ENCODE data around the gene MEN1. TPM values are rescaled to one million over a fixed set of nuclear protein-coding genes. Genes with fewer than 3 reads are reported as not detected.

Gene MEN1
- total RNA-seq, 3 donors from 2014 or later = 11.4 to 19.0 (median 14.8) TPM

DNA sequence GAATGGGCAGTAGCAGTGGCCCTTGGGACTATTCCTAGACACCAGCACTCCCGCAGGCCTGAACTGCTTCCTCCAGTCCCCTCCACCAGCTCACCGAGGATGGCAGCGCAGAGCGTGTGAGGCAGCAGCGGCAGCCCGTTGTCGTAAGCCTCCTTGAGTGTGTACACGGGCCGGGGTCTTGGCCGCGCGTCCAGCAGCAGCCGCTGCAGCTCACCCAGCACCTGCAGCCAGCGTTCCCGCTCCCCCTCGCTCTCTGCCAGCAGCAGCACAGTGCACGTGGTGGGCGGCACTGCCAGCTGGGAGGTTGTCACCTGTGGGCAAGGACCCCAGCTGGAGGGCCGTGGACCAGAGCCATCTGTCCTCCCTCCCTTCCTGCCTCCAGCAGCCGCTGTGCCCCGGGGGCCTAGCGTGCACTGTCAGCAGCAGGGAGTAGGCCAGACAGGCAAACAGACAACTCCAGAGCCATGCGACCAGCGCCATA, 21.1 kb upstream of the MEN1 start:
- no peak overlapping the region for H3K27ac ChIP-seq
- H3K9me3 ChIP-seq = no peaks in the 10 kb centered on the region
- intact Hi-C loops (cut with DNase I; ENCODE audit: low total_unique reads) = no loop called here
- TF ChIP-seq, protein P1, sequence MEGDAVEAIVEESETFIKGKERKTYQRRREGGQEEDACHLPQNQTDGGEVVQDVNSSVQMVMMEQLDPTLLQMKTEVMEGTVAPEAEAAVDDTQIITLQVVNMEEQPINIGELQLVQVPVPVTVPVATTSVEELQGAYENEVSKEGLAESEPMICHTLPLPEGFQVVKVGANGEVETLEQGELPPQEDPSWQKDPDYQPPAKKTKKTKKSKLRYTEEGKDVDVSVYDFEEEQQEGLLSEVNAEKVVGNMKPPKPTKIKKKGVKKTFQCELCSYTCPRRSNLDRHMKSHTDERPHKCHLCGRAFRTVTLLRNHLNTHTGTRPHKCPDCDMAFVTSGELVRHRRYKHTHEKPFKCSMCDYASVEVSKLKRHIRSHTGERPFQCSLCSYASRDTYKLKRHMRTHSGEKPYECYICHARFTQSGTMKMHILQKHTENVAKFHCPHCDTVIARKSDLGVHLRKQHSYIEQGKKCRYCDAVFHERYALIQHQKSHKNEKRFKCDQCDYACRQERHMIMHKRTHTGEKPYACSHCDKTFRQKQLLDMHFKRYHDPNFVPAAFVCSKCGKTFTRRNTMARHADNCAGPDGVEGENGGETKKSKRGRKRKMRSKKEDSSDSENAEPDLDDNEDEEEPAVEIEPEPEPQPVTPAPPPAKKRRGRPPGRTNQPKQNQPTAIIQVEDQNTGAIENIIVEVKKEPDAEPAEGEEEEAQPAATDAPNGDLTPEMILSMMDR (IDR thresholded peaks at IDR 0.05) = no peak
- TF ChIP-seq POLR2A (IDR thresholded peaks at IDR 0.05) = no peak
- no peak for TF ChIP-seq POLR2AphosphoS5 (IDR thresholded peaks at IDR 0.05)
- H3K27me3 ChIP-seq = no peaks in the 10 kb centered on the region
- no peak overlapping the region for H3K4me3 ChIP-seq
- DNase-seq (ENCODE audit: low spot score in 2 of 2) = no peak
- H3K4me1 ChIP-seq = peaks cover 0 to 4% of the 10 kb centered on the region in 2 donors
- H3K36me3 ChIP-seq = no peaks in the 10 kb centered on the region

DNA sequence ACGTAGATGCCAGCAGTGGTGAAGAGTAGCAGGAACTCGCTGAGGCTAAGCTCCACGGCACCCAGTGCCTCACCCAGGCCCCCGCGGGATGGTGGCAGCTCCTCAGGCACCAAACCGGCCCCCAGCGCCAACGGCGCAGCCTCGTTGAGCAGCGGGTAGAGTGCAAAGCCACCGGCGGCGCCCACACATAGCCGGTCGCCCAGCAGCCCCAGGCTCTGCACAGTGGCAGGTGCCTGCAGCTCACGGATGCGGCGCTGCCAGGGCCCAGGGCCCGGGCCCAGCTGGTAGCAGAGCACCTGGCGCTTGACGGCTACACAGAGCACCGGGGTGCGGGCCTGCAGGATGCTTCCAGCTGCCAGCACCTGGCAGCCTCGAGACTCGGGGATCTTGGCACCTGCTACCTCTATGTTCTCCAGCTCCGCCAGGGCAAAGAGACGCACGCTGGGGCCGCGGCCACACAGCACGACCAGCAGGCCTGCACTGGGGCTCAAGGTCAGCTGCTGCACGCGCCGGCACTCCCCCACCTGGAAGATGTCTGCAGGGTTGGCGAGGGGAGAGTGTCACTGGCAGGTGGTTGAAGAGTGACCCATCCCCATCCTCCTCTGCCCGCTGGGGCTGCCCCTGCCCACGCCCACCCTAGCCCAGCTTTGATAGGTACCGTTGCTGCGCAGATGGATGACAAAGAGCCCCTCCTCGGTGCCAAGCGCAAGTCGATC, 19.3 kb upstream of the MEN1 start:
- no peaks in the 10 kb centered on the region for H3K36me3 ChIP-seq
- H3K9me3 ChIP-seq = no peaks in the 10 kb centered on the region
- intact Hi-C loops (cut with DNase I; ENCODE audit: low total_unique reads) = no loop called here
- DNase-seq (ENCODE audit: low spot score in 2 of 2) = no peak
- H3K27ac ChIP-seq = no peak overlapping the region
- no peaks in the 10 kb centered on the region for H3K4me1 ChIP-seq
- no peaks in the 10 kb centered on the region for H3K27me3 ChIP-seq
- H3K4me3 ChIP-seq = no peak overlapping the region
- TF ChIP-seq, protein P1 (IDR thresholded peaks at IDR 0.05) = no peak
- no peak for TF ChIP-seq POLR2A (IDR thresholded peaks at IDR 0.05)

DNA sequence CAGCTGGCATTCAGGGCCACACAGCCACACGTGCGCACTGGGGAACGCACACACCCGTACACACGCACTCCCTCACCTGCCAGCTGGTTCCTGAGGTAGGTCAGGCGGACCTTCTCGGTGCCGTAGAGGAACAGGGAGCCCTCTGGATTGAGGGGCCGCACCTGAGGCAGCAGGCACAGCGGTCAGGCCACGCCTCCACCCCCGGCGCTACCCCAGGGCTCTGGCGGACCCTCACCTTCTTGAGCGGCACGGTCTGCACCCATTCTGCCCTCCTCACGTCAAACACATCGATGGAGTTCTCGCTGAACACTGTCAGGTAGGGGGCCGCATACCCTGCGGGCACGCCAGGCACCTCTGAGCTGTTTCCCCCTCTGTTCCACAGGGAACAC, 17.1 kb upstream of the MEN1 start:
- no peaks in the 10 kb centered on the region for H3K36me3 ChIP-seq
- H3K4me1 ChIP-seq = no peaks in the 10 kb centered on the region
- H3K27ac ChIP-seq = no peak overlapping the region
- no peak overlapping the region for H3K4me3 ChIP-seq
- intact Hi-C loops (cut with DNase I; ENCODE audit: low total_unique reads) = no loop called here
- no peak for TF ChIP-seq POLR2AphosphoS5 (IDR thresholded peaks at IDR 0.05)
- TF ChIP-seq, protein P1 (IDR thresholded peaks at IDR 0.05) = no peak
- TF ChIP-seq POLR2A (IDR thresholded peaks at IDR 0.05) = no peak
- H3K27me3 ChIP-seq = no peaks in the 10 kb centered on the region
- DNase-seq (ENCODE audit: low spot score in 2 of 2) = no peak
- no peaks in the 10 kb centered on the region for H3K9me3 ChIP-seq

DNA sequence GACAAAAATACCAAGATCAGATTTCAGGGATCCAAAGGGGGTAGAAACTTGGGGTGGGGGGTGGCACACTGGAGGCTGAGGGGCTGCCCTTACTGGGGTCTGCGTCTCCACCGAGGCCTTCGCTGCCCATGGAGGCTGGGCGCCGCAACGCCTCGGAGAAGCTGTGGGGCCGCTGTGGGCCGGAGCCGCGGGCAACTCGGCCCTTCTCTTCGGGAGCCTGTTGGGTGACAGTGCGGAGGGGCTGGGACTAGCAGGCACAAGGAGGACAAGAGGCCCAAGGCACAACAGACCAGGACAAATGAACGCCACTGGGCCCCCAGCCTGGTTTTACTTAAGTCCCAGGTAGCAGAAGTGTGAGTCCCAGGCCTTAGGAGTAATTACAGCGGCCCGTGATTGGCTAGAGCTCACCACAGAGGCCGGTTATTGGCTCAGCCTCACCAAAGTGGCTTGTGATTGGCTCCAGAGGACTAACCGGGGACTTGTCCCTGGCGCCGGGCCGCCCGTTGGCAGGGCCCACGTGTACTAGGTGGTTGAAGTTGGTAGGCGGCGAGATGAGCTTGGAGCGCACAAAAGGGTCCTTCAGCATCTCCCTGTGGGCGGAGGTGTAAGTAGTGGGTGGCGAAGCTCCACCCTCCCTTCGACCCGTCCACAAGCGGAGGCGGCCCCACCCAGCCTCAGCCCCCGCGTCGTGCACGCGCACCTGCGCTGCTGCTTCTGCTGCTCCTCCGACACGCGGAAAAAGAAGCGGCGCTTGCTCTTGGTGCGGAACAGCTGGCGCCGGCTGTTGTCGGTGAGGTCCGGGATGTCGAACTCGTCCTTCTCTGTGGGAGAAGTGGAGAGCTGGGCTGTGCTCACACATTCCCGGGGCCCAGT, 16.5 kb upstream of the MEN1 start:
- no peak for DNase-seq (ENCODE audit: low spot score in 2 of 2)
- H3K27me3 ChIP-seq = no peaks in the 10 kb centered on the region
- H3K27ac ChIP-seq = no peak overlapping the region
- no peak overlapping the region for H3K4me3 ChIP-seq
- intact Hi-C loops (cut with DNase I; ENCODE audit: low total_unique reads) = no loop called here
- H3K4me1 ChIP-seq = no peaks in the 10 kb centered on the region
- no peaks in the 10 kb centered on the region for H3K9me3 ChIP-seq
- TF ChIP-seq POLR2A (IDR thresholded peaks at IDR 0.05) (no peak), POLR2AphosphoS5 (IDR thresholded peaks at IDR 0.05) (no peak)
- TF ChIP-seq, protein P1 (IDR thresholded peaks at IDR 0.05) = no peak
- no peaks in the 10 kb centered on the region for H3K36me3 ChIP-seq

DNA sequence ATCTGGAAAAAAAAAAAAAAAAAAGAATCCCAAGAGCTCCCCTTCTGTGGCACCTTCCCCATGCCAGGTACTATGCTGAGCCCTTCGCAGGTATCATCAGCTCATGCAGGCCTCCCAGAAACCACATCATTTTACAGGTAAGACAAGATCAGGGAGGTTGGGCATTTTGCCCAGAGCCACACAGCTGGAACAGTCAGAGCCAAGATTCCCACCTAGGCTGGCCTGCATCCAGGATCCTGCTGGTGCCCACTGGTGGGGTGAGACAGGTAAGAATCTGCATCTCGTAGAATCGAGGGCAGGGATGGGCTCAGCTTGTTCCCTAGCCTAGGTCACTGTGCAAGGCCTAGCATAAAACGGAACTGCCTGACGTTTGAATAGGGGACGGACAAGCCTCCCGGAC, 15.7 kb upstream of the MEN1 start:
- TF ChIP-seq, protein P1 (IDR thresholded peaks at IDR 0.05) = no peak
- no peak for TF ChIP-seq POLR2AphosphoS5 (IDR thresholded peaks at IDR 0.05)
- no peak for DNase-seq (ENCODE audit: low spot score in 2 of 2)
- Histone ChIP-seq H3K27me3 (no peaks in the 10 kb centered on the region), H3K36me3 (no peaks in the 10 kb centered on the region), H3K4me1 (no peaks in the 10 kb centered on the region), H3K4me3 (no peak overlapping the region), H3K27ac (no peak overlapping the region), H3K9me3 (no peaks in the 10 kb centered on the region)
- intact Hi-C loops (cut with DNase I; ENCODE audit: low total_unique reads) = no loop called here
